GM19452 (cell line): ENCODE measurements around the gene GPR132.

Source experiments
- ATAC-seq: cut with Tn5 transposase; IDR thresholded peaks from one replicate; pipeline ENCODE4 v1.9.1; 2021; ENCODE audit not compliant: unreplicated experiment

The GPR132 gene

GRCh38 chr14:105023144-105023543 lies 42.1 kb downstream of the GPR132 start:
- ATAC-seq, result no peak

GRCh38 chr14:105022276-105022670 lies 43.0 kb downstream of the GPR132 start:
- ATAC-seq, result no peak

DNA sequence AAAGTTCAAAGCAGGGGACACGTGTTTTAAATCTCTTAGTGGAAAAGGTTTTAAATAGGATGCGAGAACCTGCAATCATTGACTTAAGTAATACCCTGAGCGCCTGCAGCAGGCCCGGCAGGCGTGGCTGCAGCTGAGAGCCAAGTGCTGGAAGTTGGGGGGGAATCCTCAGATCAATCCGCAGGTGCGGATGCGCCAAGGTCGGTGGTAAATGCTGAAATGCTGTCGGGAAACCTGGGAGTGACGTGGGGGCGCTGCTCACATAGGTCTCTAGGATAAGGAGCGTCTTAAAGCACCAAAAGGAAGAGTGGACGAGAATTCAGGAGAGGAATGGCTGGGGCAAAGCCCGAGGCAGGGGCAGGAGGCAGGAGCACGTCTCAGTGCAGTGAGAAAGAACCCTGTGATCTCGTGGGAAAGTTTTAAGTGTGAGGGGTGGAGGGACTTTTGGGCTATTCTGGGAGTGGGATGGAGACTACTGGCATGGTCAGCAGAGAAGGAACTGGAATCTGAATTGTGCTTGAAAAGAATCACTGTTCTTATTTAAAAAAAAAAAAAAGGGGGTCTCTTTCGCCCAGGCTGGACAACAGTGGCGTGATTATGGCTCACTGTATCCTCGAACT lies 43.5 kb downstream of the GPR132 start:
- no peak for ATAC-seq

DNA sequence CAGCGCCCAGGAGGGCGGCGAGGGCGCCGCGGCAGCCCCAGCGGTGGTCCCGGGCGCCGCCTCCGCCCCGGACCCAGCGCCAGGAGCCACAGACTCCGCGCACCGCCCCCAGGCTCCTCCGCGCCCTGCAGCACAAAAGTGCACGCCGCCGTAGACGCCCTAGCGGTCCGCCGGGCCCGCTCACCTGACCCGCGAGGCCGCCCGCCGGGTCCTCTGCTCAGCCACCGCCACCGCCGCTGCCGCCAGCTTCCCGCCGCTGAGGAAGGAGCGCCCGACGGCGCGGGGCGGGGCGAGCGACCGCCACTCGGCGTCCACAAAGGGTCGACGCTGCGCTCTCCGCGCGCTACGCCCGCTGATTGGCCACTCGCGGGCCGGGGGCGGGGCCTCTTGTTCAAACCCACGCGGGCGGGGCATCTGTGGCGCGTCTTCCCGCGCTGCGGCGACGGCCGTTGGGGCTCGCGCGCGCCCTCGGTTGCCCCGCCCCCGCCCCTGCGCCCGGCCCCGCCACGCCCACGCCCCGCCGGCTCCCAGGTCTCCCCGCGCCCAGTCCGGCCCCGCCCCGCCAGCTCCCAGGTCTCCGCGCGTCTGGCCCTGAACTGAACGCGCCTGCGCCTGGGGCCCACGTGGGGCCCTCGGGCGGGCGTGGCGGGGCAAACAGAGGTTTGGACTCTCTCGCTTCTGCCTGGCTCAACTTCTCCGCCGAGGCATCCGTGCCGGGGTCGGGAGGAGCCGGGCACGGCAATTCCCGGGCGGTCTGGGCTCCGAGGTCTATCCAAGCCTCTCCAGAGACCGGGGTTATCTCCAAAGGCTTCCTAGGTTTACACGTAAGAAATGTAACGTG lies 44.2 kb downstream of the GPR132 start, which contains the start of gene CDCA4:
Gene CDCA4 (minus strand): TSS at position 269 of the 841 bp plus-strand sequence. CDS start 9,154 bp downstream, outside the sequence.
- peak; percentile 74 for ATAC-seq

DNA sequence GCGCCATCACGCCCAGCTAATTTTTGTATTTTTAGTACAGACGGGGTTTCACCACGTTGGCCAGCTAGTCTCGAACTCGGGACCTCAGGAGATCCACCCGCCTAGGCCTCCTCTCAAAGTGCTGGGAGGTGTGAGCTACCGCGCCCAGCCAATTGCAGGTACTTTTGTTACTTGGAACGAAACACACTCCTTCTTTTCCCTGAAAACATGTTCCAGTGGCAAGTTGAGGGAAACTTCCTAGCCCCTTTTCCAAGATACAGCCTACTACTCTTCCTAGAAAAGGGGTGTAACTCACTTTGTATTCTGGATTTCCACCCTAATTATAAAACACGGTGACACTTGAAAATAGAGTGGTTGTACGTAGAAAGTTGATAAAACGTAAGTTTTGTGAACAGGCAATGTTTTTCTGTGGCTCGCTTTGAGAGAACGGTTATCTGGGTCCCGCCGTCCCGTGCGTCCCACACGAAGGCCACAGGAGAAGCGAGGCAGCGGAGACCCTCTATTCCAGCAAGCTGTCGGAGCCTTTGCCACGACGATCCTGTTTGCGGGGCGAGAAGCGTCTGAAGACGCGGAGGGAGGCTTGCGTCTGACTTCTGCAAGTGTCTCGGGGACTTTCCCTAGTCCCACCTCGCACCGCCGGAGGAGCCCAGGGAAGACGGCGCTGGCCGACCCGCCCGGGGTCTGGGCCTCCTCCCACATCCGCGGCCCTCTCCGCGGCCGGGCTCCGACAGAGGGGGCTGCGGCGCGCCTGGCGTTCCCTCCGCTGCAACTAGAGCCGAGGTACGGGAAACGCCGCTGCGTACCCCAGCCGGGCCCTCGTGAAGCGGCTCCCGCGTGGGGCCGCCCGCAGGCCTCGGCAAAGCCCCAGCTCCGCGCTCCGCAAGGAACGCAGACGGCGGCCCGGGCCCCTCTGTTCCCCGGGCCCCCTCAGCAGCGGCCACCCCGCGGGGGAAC lies 45.1 kb downstream of the GPR132 start:
- peak; percentile 29 for ATAC-seq

- ATAC-seq, result no peak
Measured at GRCh38 chr14:105018414-105018813, 46.8 kb downstream of the GPR132 start.

DNA sequence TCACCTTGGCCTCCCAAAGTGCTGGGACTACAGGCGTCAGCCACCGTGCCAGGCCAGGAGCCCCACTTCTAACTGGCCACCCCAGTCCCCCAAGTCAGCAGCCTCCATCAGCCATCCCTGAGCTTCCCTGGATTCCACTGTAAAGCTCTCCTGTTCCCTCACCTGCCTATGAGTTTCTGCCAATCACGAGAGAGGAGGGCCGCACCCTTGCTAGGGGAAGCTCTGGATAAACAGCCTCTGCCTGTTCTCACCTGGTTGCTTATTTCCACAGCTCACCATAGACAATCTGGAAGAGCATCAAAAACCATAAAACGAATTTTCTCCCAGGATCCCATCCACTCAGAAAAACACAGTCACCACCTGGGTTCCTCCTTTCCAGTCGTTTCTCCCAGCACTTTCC lies 49.3 kb downstream of the GPR132 start:
- ATAC-seq, result no peak

DNA sequence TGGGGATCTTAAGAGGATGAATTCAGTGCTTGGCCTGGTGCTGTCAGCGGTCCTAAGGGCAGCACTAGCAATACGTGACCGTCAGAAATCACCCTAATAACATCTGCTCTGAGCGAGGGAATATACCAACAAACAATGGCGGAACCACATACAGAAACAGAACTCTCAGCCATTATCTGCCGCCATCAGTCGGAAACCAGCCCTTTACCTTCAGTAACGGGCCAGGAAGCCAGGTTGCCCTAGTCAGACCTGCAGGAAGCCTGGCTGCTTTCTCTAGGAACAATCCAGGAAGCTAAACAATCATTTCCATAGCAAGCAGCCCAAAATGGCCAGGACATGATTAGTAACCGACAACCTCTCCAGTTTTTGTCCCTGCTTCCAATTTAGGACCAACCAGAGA lies 50.0 kb downstream of the GPR132 start:
- no peak for ATAC-seq

DNA sequence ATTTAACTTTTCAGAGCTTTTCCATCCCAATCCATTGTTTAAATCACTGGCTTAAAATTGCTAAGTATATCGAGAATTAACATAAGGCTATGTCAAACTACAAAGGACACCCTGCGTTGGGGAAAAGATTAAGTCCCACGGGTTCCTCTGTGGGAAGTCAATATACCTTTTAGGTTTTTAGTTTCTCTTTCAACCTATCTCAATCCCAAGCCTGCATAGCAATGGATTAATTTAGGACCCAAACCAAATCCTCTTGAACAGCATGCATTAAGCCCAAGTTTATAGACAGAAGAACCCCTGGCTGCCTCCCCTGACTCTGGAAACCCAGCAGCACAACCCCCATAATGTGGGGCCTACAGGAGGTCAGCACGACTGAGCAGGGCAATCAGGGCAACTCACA lies 50.6 kb downstream of the GPR132 start:
- no peak for ATAC-seq

DNA sequence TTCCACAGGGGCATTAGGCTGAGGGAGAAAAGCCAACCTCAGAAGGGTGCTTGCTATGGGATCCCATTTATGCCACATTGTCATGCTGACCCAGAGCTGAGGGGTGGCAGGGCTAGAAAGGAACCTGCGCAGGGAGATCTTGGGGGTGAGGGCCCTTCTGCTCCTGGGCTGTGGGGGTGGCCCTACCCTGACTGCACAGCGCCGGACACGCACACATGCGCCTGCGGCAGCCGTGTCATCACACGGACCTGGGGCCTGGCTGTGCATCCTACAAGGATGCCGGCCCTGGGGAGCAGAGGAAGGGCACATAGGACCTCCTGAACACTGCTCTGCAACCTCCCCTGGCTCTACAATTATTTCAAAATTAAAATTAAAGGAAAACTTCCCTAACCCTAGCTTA lies 51.2 kb downstream of the GPR132 start:
- no peak for ATAC-seq

GRCh38 chr14:105013150-105013785 lies 52.0 kb downstream of the GPR132 start:
- ATAC-seq, result no peak

DNA sequence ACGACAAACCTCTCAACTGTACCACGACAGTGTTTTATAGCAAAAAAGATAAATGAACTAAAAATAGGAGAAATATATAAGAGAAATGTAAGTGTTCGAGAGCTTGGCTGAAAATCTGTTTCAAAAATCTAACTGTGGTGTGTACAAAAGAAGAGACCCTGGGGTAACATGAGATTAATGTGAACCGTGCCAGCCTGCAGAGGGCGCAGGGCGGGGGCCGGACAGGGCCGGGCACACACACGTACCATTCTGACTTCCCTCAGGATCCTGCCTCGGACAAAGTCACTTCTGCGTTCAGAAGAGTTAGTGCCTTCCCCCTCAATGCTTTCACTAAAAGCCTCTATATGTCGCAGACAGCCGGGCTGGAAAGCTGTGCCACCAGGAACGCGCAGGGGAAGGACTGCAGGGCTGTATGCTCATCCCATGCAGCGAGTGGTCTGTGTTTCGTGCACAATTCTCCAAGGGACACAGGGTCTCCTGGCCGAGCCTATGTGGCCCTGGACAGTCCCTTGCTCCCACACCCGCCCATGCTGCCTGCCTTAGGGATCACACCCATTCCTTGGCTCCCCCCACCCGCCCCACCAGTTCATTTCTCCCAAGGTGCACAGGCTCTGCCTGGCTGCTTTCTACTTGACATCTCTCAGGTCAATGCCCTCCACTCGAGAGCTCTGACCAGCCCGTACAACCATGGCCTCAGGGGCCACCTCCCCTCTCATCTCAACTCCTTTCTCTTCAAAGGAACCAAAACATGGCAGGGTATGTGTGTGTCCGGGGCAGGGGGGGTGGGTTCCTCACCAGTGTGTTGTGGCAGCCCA lies 52.9 kb downstream of the GPR132 start:
- no peak for ATAC-seq

DNA sequence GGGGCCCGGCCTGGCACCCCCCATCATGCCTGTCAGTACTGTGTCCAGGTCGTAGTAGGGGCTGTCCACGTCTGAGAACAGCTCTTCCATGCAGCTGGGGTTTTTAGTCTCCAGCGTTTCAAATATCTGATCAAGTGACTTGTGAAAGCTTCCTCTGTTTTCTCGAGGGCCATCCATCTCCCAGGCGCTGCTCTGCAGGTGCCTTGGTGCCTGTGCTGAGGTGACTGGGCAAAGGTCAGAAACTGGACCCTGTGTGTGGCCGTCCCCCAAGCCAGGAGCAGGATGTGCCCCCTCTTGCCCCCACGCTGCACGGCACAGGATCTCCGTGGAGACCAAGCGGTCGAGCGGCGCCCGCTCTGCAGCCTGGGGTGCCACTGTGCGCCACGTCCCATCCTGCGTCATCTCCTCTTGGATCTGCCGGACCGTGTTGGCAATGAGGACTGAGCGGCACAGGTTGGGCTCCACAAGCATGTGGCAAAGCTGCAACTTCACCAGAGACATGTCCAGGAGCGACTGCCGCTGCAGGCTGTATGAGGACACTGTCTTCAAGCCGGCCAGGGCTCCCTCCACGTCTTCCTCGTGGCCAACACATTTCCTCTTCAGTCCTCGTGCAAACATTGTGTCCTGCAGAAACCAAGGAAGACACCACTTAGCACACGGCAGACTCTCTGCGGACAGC lies 53.8 kb downstream of the GPR132 start:
- ATAC-seq, result no peak

GRCh38 chr14:105010891-105011291 lies 54.3 kb downstream of the GPR132 start:
- ATAC-seq, result no peak

- no peak for ATAC-seq
Measured at GRCh38 chr14:105010106-105010505, 55.1 kb downstream of the GPR132 start.

GRCh38 chr14:105007593-105008264 lies 57.5 kb downstream of the GPR132 start:
- no peak for ATAC-seq

GRCh38 chr14:105006831-105007592 lies 58.2 kb downstream of the GPR132 start:
- ATAC-seq, result no peak
